Vagina (tissue), 2 donors: Measurements from ENCODE around the gene CSK. TPM values are rescaled to one million over a fixed set of nuclear protein-coding genes. Genes with fewer than 3 reads are reported as not detected.

Experiments used
- DNase-seq, 2 donors: peaks; one replicate each; pipeline ENCODE4 v3.0.0-alpha.2; 2017; ENCODE audit errors: extremely low spot score in 2 of 2
- H3K27ac ChIP-seq: fragments of 200-600 bp; sonication (generic); one replicate; pipeline ENCODE4 v1.5.1; 2019
- H3K27me3 ChIP-seq: fragments of 200-600 bp; sonication (generic); one replicate; pipeline ENCODE4 v1.5.1; 2019
- H3K36me3 ChIP-seq, 2 donors: fragments of 200-600 bp; sonication (generic); one replicate each; pipeline ENCODE4 v1.5.1; 2017 to 2019
- H3K4me1 ChIP-seq: fragments of 200-600 bp; sonication (generic); one replicate; pipeline ENCODE4 v1.5.1; 2019
- H3K4me3 ChIP-seq, 2 donors: fragments of 200-600 bp; sonication (generic); 1 replicate in 1 of 2; 2 replicates in 1 of 2; pipeline ENCODE4 v1.5.1; 2016 to 2019
- H3K9me3 ChIP-seq: fragments of 200-600 bp; sonication (generic); one replicate; pipeline ENCODE4 v1.5.1; 2019
- CTCF ChIP-seq, 3 experiments: fragments of 450-650 bp in 2 of 3; fragments of 200-600 bp in 1 of 3; sonication (generic) in 1 of 3; IDR thresholded peaks; one replicate each; pipeline ENCODE4 v1.5.1; 2017 to 2019; ENCODE audit warnings: antibody characterized with exemption in 3 of 3, mild to moderate bottlenecking in 2 of 3, moderate library complexity in 2 of 3
- POLR2A ChIP-seq, 2 donors: fragments of 450-650 bp; IDR thresholded peaks; one replicate each; pipeline ENCODE4 v1.6.1; 2017; ENCODE audit warnings: antibody characterized with exemption in 2 of 2, mild to moderate bottlenecking in 2 of 2, moderate library complexity in 2 of 2
- POLR2AphosphoS5 ChIP-seq, 2 donors: sonication (generic); formaldehyde crosslinking; IDR thresholded peaks; one replicate each; pipeline ENCODE4 v1.9.0; 2017; ENCODE audit warnings: antibody characterized with exemption in 2 of 2, mild to moderate bottlenecking in 2 of 2, low read depth in 1 of 2; ENCODE audit not compliant: insufficient read depth in 1 of 2
- intact Hi-C: fragments of 100-400 bp; cut with DNase I; formaldehyde crosslinking; loops from one replicate; pipeline ENCODE4 v1.15.1; 2023
- total RNA-seq: library from RNA; depleted of rRNA; stranded (reverse); fragments of >200 nt; gene quantifications from one replicate; pipeline ENCODE4 v1.2.3, GENCODE V29; 2016

The CSK gene
- total RNA-seq, 1 donor from 2014 or later = 26.3 TPM

- H3K4me3 ChIP-seq = no peak within 1 kb of the TSS
These were observed 44.5 kb downstream of the CSK start, which contains the start of gene CPLX3 for GRCh38 chr15:74826364-74826819. Gene CPLX3 (plus strand): TSS chr15:74826627. CDS start chr15:74826704, 77 bp downstream.

GRCh38 chr15:74826921-74827320, 45.0 kb downstream of the CSK start:
- Histone ChIP-seq H3K36me3 (no peaks in the 10 kb centered on the region), H3K27me3 (no peaks in the 10 kb centered on the region), H3K9me3 (no peaks in the 10 kb centered on the region), H3K27ac (no peak overlapping the region), H3K4me3 (no peak overlapping the region), H3K4me1 (no peaks in the 10 kb centered on the region)
- TF ChIP-seq CTCF (IDR thresholded peaks at IDR 0.05) (no peak), POLR2A (IDR thresholded peaks at IDR 0.05) (no peak), POLR2AphosphoS5 (IDR thresholded peaks at IDR 0.05; ENCODE audit: insufficient read depth in 1 of 2, low read depth in 1 of 2) (no peak)
- intact Hi-C loops = no loop called here
- no peak for DNase-seq

More at GRCh38 chr15:74826364-74826819, 44.5 kb downstream of the CSK start, which contains the start of gene CPLX3:
- Histone ChIP-seq H3K27me3 (no peaks in the 10 kb centered on the region), H3K9me3 (no peaks in the 10 kb centered on the region), H3K27ac (no peak within 1 kb of the TSS), H3K4me1 (no peaks in the 10 kb centered on the region), H3K36me3 (no peaks in the 10 kb centered on the region)
- DNase-seq = no peak
- TF ChIP-seq CTCF (IDR thresholded peaks at IDR 0.05) (no peak), POLR2A (IDR thresholded peaks at IDR 0.05) (no peak), POLR2AphosphoS5 (IDR thresholded peaks at IDR 0.05; ENCODE audit: insufficient read depth in 1 of 2, low read depth in 1 of 2) (no peak)
- intact Hi-C loops = no loop called here

GRCh38 chr15:74827614-74828013, 45.7 kb downstream of the CSK start:
- no peaks in the 10 kb centered on the region for H3K27me3 ChIP-seq
- no peak overlapping the region for H3K27ac ChIP-seq
- TF ChIP-seq POLR2A (IDR thresholded peaks at IDR 0.05) (no peak), POLR2AphosphoS5 (IDR thresholded peaks at IDR 0.05; ENCODE audit: insufficient read depth in 1 of 2, low read depth in 1 of 2) (no peak), CTCF (IDR thresholded peaks at IDR 0.05) (no peak)
- no peaks in the 10 kb centered on the region for H3K9me3 ChIP-seq
- no peaks in the 10 kb centered on the region for H3K4me1 ChIP-seq
- intact Hi-C loops = no loop called here
- no peak overlapping the region for H3K4me3 ChIP-seq
- H3K36me3 ChIP-seq = no peaks in the 10 kb centered on the region
- no peak for DNase-seq

DNA sequence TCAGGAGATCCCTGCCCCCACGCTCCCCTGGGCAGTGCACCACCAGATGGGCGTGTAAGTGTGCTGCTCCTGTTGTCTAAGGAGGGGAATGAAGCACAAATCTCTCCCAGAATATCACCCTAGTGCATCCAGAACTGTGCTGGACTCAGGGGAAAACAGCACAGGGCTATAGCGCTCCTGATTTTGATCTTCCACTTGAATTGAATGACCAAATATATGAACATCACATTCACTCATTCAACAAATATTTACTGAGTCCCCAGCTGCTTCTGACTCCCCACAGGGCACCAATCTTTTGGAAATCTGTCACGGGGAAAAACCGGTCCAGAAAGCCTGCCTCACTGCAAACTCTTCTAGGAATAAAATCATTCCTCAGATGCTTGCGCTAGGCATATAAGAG, 47.0 kb downstream of the CSK start:
- no peaks in the 10 kb centered on the region for H3K36me3 ChIP-seq
- DNase-seq = no peak
- no peaks in the 10 kb centered on the region for H3K27me3 ChIP-seq
- no peaks in the 10 kb centered on the region for H3K4me1 ChIP-seq
- no peak overlapping the region for H3K27ac ChIP-seq
- H3K4me3 ChIP-seq = no peak overlapping the region
- H3K9me3 ChIP-seq = no peaks in the 10 kb centered on the region
- intact Hi-C loops = no loop called here
- TF ChIP-seq POLR2A (IDR thresholded peaks at IDR 0.05) (no peak), CTCF (IDR thresholded peaks at IDR 0.05) (no peak), POLR2AphosphoS5 (IDR thresholded peaks at IDR 0.05; ENCODE audit: insufficient read depth in 1 of 2, low read depth in 1 of 2) (no peak)

DNA sequence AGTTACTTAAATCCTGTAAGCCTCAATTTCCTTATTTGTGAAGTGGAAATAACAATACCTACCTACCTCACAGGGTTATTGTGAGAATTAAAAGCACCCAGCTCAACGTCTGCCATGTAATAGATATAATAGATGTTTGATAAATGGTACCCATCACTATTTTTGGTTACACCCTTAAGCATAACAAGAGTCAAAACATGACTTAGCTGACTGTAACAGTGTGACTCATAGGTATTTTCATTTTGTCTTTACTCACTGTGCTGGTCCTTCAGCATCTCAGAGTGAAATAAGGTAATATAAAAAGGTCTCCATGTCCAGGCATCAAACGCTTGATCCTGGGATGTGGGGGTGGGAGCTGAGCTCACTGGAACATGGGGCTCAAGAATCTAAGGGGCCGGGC, 47.6 kb downstream of the CSK start:
- TF ChIP-seq CTCF (IDR thresholded peaks at IDR 0.05) = no peak
- no peak for TF ChIP-seq POLR2A (IDR thresholded peaks at IDR 0.05)
- no peak for TF ChIP-seq POLR2AphosphoS5 (IDR thresholded peaks at IDR 0.05; ENCODE audit: insufficient read depth in 1 of 2, low read depth in 1 of 2)
- no peaks in the 10 kb centered on the region for H3K27me3 ChIP-seq
- H3K9me3 ChIP-seq = no peaks in the 10 kb centered on the region
- no peaks in the 10 kb centered on the region for H3K4me1 ChIP-seq
- DNase-seq = no peak
- intact Hi-C loops = no loop called here
- no peak overlapping the region for H3K27ac ChIP-seq
- no peaks in the 10 kb centered on the region for H3K36me3 ChIP-seq
- H3K4me3 ChIP-seq = no peak overlapping the region
